Dermis microvascular lymphatic vessel endothelial cell (primary cell): ENCODE data around the gene TBCD. TPM values are rescaled to one million over a fixed set of nuclear protein-coding genes. Genes with fewer than 3 reads are reported as not detected.

Experiments
- DNase-seq, 2 donors: peaks; one replicate each; pipeline versions ENCODE4 v3.0.0 to v3.0.0-alpha.2; 2010; ENCODE audit warnings: low read depth in 2 of 2
- total RNA-seq: library from RNA; depleted of rRNA; stranded (reverse); fragments of >200 nt; gene quantifications from 2 replicates; pipeline ENCODE4 v1.2.1, GENCODE V29; 2014

Gene TBCD
- total RNA-seq, 1 donor from 2014 or later = 52.5 TPM

GRCh38 chr17:82936768-82937171 is 184.9 kb downstream of the TBCD start:
- DNase-seq = no peak

DNA sequence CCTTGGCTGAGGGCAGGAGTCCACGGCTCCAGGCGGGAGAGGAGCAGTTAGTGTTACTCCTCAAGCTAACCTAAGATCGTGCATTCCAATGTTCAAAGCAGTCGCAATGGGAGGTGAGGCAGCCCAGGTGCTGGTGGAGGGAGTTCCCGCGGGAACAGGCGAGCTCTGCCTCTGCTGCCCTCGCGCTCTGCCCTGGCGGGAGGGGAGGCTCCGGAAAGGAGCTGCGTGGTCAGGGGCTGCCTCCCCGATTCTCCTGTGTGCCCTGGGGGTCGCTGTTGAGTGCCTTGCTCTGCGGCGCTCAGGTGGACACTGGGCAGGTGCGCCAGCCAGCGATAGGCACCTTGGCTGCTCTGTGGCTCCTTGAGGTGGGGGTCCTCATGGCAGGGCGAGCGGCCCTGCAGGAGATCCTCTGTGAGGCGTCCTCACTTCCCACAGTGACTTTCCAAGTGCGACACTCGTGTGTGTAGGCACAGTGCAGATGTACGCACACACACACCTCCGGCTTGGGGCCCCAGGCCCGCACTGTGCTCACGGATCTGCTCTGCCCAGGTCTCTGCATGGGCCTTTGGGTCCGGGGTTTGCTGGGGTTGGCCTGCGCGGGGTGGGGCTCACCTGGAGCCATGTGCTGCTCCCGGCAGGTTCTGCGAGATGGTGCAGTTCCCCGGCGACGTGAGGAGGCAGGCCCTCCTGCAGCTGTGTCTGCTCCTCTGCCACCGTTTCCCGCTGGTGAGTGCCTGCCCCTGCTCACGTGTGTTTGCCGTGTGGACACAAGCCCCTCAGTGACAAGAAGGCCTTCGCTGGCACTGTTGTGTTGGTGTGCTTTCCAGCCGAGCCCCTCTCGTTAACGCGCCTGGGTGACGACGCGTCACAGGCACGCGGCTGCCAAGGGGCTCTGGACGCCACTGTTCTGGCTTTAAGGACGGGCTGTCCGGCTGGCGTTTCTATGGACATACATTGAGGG is 185.8 kb downstream of the TBCD start:
- no peak for DNase-seq

GRCh38 chr17:82938486-82938872 is 186.6 kb downstream of the TBCD start:
- no peak for DNase-seq

DNA sequence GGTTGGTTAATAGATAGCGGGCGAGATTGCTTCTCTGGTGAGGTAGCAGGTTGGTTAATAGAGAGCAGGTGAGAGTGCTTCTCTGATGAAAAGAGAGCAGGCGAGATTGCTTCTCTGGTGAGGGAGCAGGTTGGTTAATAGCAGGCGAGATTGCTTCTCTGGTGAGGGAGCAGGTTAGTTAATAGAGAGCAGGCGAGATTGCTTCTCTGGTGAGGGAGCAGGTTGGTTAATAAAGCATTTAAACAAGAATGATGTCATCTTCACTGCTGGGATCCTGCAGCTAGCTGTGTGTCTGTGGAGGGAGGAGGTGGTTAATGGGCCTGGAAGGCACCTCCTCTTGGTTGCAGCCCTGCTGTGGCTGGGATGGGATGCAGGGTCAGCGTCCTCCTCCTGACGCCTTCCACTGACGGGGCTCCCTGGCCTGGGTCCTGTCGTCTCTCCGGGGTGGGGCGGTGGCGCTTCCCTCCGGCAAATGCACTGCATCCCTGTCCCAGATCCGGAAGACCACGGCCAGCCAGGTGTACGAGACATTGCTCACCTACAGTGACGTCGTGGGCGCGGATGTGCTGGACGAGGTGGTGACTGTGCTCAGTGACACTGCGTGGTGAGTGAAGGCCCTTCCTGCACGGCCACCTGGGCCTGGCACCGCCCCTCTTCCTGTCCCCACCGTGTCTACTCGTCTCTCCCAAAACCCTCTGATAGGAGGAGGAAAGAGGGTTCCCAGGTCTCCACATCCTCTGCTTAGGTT is 187.2 kb downstream of the TBCD start:
- no peak for DNase-seq

DNA sequence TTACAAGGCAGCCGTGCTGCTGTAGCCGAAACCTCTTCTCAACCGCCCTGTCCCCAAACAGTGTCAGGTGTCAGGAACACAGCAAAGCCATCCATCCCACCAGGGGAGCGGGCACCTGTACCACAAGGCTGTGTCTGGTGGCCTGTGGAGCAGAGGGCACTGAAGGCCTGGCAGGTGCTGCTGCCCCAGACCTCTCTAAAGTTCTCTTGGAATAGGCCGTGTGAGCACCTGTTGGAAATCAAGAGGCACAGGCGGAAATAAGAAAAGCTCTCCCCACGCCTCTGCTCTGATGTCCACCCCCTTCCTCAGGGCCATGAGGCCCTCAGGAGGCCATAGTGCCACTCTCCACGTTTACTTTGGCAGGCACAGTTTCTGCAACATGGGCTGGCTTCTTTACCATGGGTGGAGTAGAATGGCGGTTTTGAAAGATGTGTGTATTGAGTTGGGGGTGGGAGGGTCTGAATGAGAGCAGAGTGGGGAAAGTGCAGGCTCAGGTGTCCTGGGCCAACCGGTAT is 187.8 kb downstream of the TBCD start:
- DNase-seq = no peak

GRCh38 chr17:82940226-82941020 is 188.6 kb downstream of the TBCD start:
- no peak for DNase-seq

DNA sequence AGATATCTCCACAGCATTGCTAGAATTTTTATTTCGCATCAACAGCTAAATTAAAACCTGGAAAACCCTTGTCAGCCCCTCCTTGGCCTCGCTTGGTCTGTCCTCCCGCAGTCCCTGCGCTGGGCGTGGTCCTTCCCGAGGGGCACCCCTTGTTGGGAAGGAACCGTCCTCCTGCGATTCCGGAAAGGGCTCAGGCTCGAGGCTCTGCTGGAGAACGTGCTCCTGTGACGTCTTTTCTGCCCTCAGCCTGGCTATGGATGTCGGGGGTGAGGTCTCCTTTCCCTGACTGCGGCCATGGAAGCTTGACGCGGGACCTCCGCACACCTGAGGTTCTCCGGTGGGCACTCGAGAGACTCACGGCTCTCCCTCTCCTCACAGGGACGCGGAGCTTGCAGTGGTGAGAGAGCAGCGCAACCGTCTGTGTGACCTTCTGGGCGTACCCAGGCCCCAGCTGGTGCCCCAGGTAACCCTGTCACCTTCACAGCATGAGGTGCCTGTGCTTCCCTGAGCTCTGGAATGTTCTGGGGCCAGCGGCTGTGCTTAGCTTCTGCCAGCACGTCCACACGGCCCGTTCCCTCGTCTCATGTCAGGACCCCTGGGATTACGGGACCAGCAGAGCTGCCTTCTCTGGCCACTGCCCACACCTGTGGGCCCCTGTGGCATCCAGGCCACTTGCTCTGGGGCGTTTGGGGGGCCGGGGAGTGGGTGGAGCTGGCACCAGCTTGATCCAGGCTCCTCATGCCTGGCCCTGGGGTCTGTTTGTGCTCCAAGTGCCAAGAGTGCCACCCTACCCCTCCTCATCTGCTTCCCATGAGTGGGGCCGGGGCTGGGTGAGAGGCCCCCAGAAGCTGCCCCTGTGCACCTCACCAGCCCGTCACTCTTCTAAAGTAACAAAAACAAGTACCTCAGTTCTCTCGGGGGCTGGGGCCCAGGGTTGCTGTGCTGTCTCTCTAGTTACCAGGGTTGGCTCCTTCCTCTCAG is 189.4 kb downstream of the TBCD start:
- no peak for DNase-seq

DNA sequence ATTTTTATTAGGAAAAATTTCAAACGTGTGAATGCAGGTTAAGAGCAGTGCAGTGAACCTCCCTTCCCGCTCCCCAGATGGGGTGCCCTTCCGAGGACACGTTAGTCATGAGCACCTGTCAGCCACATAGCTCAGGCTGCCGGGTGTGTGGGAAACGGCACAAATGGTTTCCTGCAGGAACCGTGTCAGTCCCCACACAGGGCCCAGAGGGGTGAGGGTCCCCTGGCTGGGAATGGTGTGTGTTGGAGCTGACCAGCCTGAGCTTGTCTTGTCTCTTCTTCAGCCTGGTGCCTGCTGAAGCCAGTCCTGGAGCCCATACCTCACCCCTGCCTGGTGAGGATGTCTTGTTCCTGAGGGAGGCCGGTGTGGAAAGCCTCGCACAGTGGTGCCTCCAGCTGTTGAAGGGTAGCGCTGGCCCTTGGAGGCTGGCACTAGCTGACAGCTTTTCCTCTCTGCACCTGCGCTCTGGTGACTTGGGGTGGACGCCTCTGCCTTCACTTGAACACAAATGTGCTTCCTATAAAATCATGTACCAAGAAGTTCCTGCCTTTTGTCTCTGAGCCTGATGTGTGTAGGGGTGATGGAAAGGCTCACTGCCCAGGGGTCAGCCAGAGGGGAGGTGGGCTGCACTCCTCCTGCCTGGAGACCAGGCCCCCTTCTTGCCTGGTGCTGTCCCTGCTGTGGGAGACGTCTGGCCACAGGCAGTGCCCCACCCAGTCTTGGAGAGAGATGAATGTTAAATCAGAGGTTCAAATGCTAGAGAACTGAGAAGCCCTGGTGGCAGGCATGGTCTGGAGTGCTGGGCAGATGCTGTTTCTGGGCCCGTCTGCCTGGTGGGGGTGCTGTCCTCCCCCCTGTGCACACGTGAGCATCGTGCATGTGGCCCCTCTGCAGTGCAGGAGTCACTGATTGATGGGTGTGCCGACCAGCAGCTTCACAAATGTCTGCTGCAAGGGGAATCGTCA is 190.6 kb downstream of the TBCD start:
- no peak for DNase-seq

DNA sequence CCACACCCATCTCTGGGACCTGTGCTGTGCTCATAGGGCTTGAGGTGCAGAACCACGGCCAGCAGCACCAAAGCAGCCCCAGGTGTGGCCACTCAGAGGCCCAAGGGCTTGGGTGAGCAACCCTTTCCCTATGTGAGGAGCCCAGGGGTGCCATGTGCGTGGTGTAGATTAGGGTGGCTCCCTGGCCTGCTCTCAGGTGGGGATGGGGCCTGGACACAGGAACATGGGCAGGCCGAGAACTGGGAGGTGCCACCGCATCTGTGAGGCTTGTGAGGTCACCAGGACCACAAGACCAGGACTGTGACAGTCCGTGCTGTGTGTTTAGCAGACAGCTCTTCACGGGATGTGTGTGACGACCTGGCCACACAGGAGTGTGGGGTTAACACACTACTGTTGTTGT is 191.5 kb downstream of the TBCD start:
- no peak for DNase-seq

GRCh38 chr17:82943751-82944150 is 191.9 kb downstream of the TBCD start:
- DNase-seq = no peak

- DNase-seq = no peak
Measured at GRCh38 chr17:82944990-82945389, 193.1 kb downstream of the TBCD start.

DNA sequence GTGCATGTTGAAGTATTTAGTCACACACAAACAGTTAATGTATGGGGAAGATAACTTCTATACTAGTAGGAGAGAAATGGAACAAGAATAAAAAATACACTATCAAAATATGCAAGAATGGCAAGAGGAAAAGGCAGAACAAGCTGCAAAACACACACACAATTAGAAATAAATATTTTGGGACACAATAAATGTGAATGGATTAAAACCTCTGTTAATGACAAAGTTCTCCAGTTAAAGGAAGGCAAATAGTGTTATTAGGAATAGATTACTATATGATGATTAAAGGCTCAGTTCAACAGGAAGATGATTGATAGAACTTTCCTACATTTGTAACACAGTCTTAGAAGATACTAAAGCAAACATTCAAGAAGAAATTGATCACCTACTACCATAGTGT is 194.2 kb downstream of the TBCD start:
- no peak for DNase-seq

- no peak for DNase-seq
Measured at GRCh38 chr17:82947051-82947991, 195.5 kb downstream of the TBCD start.

GRCh38 chr17:82948081-82948511 is 196.2 kb downstream of the TBCD start:
- no peak for DNase-seq

- no peak for DNase-seq
Measured at GRCh38 chr17:82948957-82949356, 197.1 kb downstream of the TBCD start.

DNA sequence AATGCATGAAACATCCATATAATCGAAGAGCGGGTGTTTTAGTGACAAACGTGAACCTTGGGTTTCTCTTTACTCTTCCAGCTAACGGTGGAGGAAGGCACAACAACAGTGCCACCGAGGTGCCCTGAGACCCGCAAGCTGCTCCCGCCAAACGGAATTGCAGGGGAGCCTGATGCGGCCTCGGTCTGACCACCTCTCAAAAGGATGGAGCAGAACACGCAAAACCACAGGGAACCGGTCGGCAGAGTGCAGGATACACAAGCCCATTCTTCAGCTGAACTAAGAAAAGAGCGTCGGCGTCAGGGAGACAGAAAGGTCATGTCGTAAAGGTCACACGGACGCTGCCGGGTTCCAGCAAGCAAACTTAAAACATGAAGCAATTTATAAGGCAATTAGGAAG is 197.5 kb downstream of the TBCD start:
- DNase-seq = no peak

DNA sequence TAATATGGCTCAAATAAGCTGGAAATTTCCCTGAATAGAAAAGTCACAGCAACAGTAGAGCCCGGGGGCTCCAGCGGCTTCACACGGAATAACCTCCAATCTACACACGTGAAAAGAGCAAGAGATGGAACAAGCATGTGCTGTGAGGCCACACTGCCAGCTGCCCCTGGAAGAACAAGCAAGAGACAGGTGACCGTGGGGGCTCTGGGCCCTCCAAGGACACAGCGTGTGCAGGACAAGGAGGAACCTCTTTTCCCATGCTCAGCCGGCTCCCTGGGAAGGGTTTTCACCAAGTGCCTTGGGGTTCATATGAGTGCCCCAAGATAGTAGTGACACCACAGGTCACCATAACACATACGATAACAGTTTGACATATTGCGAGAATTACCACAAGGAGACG is 198.1 kb downstream of the TBCD start:
- no peak for DNase-seq

- no peak for DNase-seq
Measured at GRCh38 chr17:82950525-82951102, 198.7 kb downstream of the TBCD start.
